HepG2 (cell line): ENCODE data around the gene NLRC3. TPM values are rescaled to one million over a fixed set of nuclear protein-coding genes. Genes with fewer than 3 reads are reported as not detected.
A peak's percentile ranks its signal among the peaks of the same experiment; 100 is the strongest.

ENCODE experiments used
- ATAC-seq: fragments of 200-7000 bp; cut with Tn5 transposase; 3 replicates; pipeline ENCODE4 v1.9.1; 2020; ENCODE audit warnings: mild to moderate bottlenecking, moderate library complexity
- BruUV-seq: library from RNA; stranded (reverse); fragments of 400-500 nt; replicated peaks from 2 replicates; lab custom pipeline; 2021; lab: Mats Ljungman, UMichigan
- CTCF ChIA-PET: fragments of 300-600 bp; formaldehyde crosslinking; extraction: SDS; loops from one replicate; lab custom pipeline; 2021; ENCODE audit warnings: low total read pairs, inconsistent platforms, low intra/inter-chr PET ratio; lab: Yijun Ruan, JAX
- POLR2A ChIA-PET: fragments of 350-600 bp; sonication (Branson Sonifier 250); formaldehyde crosslinking; loops from one replicate; lab custom pipeline; 2020; ENCODE audit warnings: antibody characterized with exemption, inconsistent platforms; lab: Yijun Ruan, JAX
- DNase-seq: peaks from one replicate; pipeline ENCODE4 v3.0.0-alpha.2; 2015; ENCODE audit warnings: low spot score
- FAIRE-seq: peaks from 3 replicates; lab custom pipeline; 2011; peaks lifted over from hg19 to GRCh38; lab: Jason Lieb, UNC
- H2AFZ ChIP-seq: one replicate; pipeline ENCODE4 v1.6.1; 2011; ENCODE audit warnings: low read length, inconsistent platforms
- H3K27ac ChIP-seq: fragments of 300-600 bp; 3 replicates; pipeline ENCODE4 v1.8.0; 2011; ENCODE audit warnings: mixed run types, mild to moderate bottlenecking, mixed read lengths, low read length, inconsistent platforms; ENCODE audit not compliant: insufficient read depth; ENCODE audit errors: extremely low read length
- H3K27me3 ChIP-seq, 2 experiments: fragments of 200-600 bp in 1 of 2; 2 replicates in 1 of 2; 3 replicates in 1 of 2; pipeline versions ENCODE4 v1.6.0 to v1.8.0; 2011; ENCODE audit warnings: low read length in 2 of 2, mild to moderate bottlenecking in 2 of 2, moderate library complexity in 2 of 2, inconsistent platforms in 1 of 2; ENCODE audit not compliant: insufficient read depth in 2 of 2, control insufficient read depth in 1 of 2
- H3K36me3 ChIP-seq, 2 experiments: fragments of 200-600 bp in 1 of 2; replicated peaks in 1 of 2; 2 replicates in 1 of 2; 3 replicates in 1 of 2; pipeline versions ENCODE4 v1.5.1 to v1.8.0; 2011; ENCODE audit warnings: low read length in 2 of 2, inconsistent platforms in 1 of 2; ENCODE audit not compliant: insufficient read depth in 2 of 2, control insufficient read depth in 1 of 2
- H3K4me1 ChIP-seq: 2 replicates; pipeline ENCODE4 v1.5.1; 2012; ENCODE audit warnings: low read length, inconsistent platforms; ENCODE audit not compliant: insufficient read depth
- H3K4me2 ChIP-seq: 2 replicates; pipeline ENCODE4 v1.6.0; 2011; ENCODE audit warnings: low read depth, low read length, inconsistent platforms
- H3K4me3 ChIP-seq, 3 experiments: fragments of 200-600 bp in 1 of 3; sonication (generic), shearing (Covaris generic) in 1 of 3; replicated peaks in 1 of 3; 2 replicates each; pipeline ENCODE4 v1.5.1; 2011 to 2016; ENCODE audit warnings: low read length in 3 of 3, inconsistent platforms in 2 of 3, low read depth in 2 of 3, mild to moderate bottlenecking in 2 of 3, control low read depth in 1 of 3, mixed read lengths in 1 of 3; ENCODE audit not compliant: insufficient read depth in 1 of 3
- H3K79me2 ChIP-seq: one replicate; pipeline ENCODE4 v1.6.1; 2011; ENCODE audit warnings: low read length, inconsistent platforms; ENCODE audit not compliant: insufficient read depth
- H3K9ac ChIP-seq: 2 replicates; pipeline ENCODE4 v1.6.0; 2011; ENCODE audit warnings: mild to moderate bottlenecking, low read depth, low read length, inconsistent platforms; ENCODE audit not compliant: insufficient read depth
- H3K9me3 ChIP-seq: 2 replicates; pipeline ENCODE4 v1.5.1; 2012; ENCODE audit warnings: mild to moderate bottlenecking, low read length
- H4K20me1 ChIP-seq: 2 replicates; pipeline ENCODE4 v1.6.0; 2011; ENCODE audit warnings: inconsistent platforms, mild to moderate bottlenecking, low read length, moderate library complexity; ENCODE audit not compliant: insufficient read depth
- POLR2AphosphoS5 ChIP-seq: IDR thresholded peaks from 2 replicates; pipeline ENCODE4 v1.6.1; 2012; ENCODE audit warnings: low read depth, low read length
- RARG ChIP-seq: sonication (generic); formaldehyde crosslinking; IDR thresholded peaks from 2 replicates; pipeline ENCODE4 v1.4.0; 2020; ENCODE audit warnings: low read depth, mild to moderate bottlenecking, missing genetic modification reagents
- YEATS4 ChIP-seq: sonication (generic); formaldehyde crosslinking; IDR thresholded peaks from 2 replicates; pipeline ENCODE4 v1.4.0; 2020; ENCODE audit warnings: missing genetic modification reagents, borderline replicate concordance
- ZFP41 ChIP-seq: sonication (generic); formaldehyde crosslinking; IDR thresholded peaks from 2 replicates; pipeline ENCODE4 v1.4.0; 2020; ENCODE audit warnings: mild to moderate bottlenecking, missing genetic modification reagents, borderline replicate concordance
- ZNF44 ChIP-seq: sonication (generic); formaldehyde crosslinking; IDR thresholded peaks from 2 replicates; pipeline ENCODE4 v1.5.1; 2020; ENCODE audit warnings: mild to moderate bottlenecking, missing genetic modification reagents
- ZNF446 ChIP-seq: sonication (generic); formaldehyde crosslinking; IDR thresholded peaks from 2 replicates; pipeline ENCODE4 v1.5.0; 2020; ENCODE audit warnings: mild to moderate bottlenecking, missing genetic modification reagents
- WGBS: methylation state at CpG from one replicate; pipeline ENCODE4 v1.1.6; 2017; ENCODE audit warnings: low lambda C conversion rate; 5-methylcytosine and 5-hydroxymethylcytosine counted together
- in situ Hi-C: cut with HindIII; loops from 2 replicates; pipeline ENCODE4 v1.10.0; 2017; ENCODE audit warnings: low pct_unique_long_range_greater_than_20kb; ENCODE audit not compliant: extremely low pct_ligation_motif_present
- intact Hi-C: fragments of 100-400 bp; cut with micrococcal nuclease; formaldehyde crosslinking; loops from one replicate; pipeline ENCODE4 v1.10.0; 2022; ENCODE audit not compliant: unreplicated experiment
- polyA plus RNA-seq, 8 experiments: library from polyadenylated mRNA; depleted of rRNA in 3 of 8; stranded (reverse) in 7 of 8; unstranded in 1 of 8; fragments of >200 nt; fragmentation: Illumina TruSeq in 4 of 8; extraction: Trizol in 4 of 8; gene quantifications; 2 replicates each; pipeline versions ENCODE4 v1.2.1 to v1.2.3, GENCODE V29; 2011 to 2016; ENCODE audit warnings: low read depth in 4 of 8, missing spikeins in 1 of 8, mixed read lengths in 1 of 8; ENCODE audit not compliant: insufficient read depth in 1 of 8
- total RNA-seq, 5 experiments: library from RNA; depleted of rRNA; stranded (reverse); fragments of >200 nt; fragmentation: Illumina TruSeq; extraction: Trizol; gene quantifications; 2 replicates each; pipeline ENCODE4 v1.2.3, GENCODE V29; 2016; ENCODE audit warnings: low read depth in 1 of 5
- TF ChIP-seq, protein P1 (sequence below): sonication (generic); formaldehyde crosslinking; IDR thresholded peaks from 2 replicates; pipeline ENCODE4 v1.4.0; 2020; ENCODE audit warnings: mild to moderate bottlenecking, missing genetic modification reagents

Gene NLRC3
- total and polyA plus RNA-seq, 2 of the 13 experiments (the other 11 are each of a cell fraction or from before 2014, with no cell fraction given), result not detected

DNA sequence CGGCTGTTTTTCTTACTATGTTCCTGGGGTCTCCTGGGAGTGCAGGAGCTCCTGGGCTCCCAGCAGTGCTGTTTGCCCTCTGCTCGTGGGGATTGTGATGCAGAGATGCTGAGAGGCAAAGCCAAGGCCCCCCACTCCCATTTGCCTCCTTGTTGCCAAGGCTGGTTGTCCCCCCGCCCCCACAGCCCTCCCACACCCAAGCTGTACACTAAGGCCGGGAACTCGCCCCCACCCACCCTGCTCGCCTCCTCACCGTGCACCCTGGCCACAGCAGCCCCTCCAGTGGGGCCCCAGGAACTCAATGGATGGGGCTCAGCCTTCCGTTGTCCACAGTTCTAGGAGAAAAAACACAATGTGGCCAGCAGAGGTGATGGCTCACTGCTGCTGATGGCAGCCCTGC is 10.2 kb downstream of the NLRC3 start (continued):
- TF ChIP-seq YEATS4 (CRISPR knock-in tag), result no peak

DNA sequence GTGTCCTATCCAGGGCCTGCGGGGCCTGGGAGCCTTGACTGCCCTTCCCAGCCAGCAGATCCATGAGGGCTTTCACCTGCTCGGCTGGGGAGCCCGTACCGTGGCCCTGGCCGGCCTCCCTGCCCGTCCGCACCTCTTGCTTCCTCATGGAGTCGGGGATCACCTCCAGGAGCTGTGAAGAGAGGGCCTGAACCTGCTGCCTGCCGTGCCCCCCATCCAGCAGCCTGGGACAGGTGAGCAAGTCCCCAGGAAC is 12.4 kb downstream of the NLRC3 start:
- no peak for TF ChIP-seq ZNF44 (CRISPR knock-in tag)
- TF ChIP-seq ZFP41, result no peak
- TF ChIP-seq ZNF446, result no peak
- TF ChIP-seq POLR2AphosphoS5, result no peak
- TF ChIP-seq RARG (CRISPR knock-in tag), result no peak
- TF ChIP-seq, all 625 proteins: peak for 0
- Histone ChIP-seq H3K9ac (no peak overlapping the region), H3K4me1 (no peaks in the 10 kb centered on the region), H3K9me3 (no peaks in the 10 kb centered on the region), H2AFZ (no peak overlapping the region), H3K27me3 (peaks cover 5 to 17% of the 10 kb centered on the region in 2 experiments; a peak in 4 of 5 replicates), H3K4me3 (no peak overlapping the region), H3K4me2 (no peak overlapping the region), H3K27ac (no peak overlapping the region), H3K79me2 (no peaks in the 10 kb centered on the region), H3K36me3 (no peaks in the 10 kb centered on the region), H4K20me1 (no peaks in the 10 kb centered on the region)
- intact Hi-C loops (no loop called here), in situ Hi-C loops (no loop called here)
- FAIRE-seq (no peak), DNase-seq (no peak), ATAC-seq (peak; percentile 15; the same call in 1 of the 3 replicates)
- ChIA-PET CTCF (no interaction called here), POLR2A (no interaction called here)
- WGBS, result 0% methylated on average over 1 of the region's 9 CpGs
- BruUV-seq, result no TSS peak

DNA sequence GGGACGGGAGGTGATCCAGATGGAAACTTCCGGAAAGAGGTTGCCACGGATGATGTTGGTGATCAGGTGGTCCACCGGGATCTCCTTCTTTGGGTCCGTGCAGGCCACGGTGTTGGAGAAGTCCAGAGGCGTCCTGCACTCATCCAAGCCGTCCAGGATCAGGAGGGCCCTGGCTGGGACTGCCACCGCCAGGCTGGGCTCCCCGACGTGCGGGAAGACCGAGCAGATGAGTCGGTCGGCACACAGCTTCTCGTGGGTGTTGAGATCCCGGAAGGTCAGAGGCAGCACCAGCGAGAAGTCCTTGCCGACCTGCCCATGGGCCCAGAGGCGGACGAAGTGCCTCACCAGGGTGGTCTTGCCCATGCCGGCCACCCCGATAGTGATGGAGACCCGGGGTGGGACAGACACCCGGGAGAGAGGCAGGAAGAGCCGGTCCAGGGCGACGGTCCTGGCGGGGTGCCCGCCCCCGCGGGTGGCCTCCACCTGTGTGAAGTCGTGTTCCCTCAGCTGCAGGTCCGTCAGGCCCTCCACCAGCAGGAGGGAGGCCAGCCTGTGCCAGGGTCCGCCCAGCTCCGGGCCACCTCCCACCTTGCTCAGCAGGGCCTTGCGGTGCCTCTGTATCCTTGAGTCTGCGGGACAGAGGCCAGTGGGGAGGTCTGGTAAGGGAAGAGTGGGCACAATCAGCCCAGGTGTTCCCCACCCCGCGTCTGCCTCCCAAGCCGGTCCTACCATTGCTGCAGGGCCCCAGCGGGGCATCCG is 12.9 kb downstream of the NLRC3 start:
- no TSS peak for BruUV-seq
- Histone ChIP-seq H3K9ac (no peak overlapping the region), H2AFZ (no peak overlapping the region), H3K79me2 (no peaks in the 10 kb centered on the region), H3K9me3 (no peaks in the 10 kb centered on the region), H4K20me1 (no peaks in the 10 kb centered on the region), H3K4me3 (no peak overlapping the region), H3K4me1 (no peaks in the 10 kb centered on the region), H3K27ac (no peak overlapping the region), H3K4me2 (no peak overlapping the region), H3K36me3 (no peaks in the 10 kb centered on the region), H3K27me3 (peaks cover 5 to 17% of the 10 kb centered on the region in 2 experiments; a peak in 4 of 5 replicates)
- in situ Hi-C loops (no loop called here), intact Hi-C loops (no loop called here)
- POLR2A ChIA-PET, result no interaction called here
- CTCF ChIA-PET, result no interaction called here
- ATAC-seq (peak; percentile 31; the same call in 1 of the 3 replicates), DNase-seq (no peak), FAIRE-seq (no peak)
- WGBS, result 88% methylated on average over 11 of the region's 43 CpGs
- TF ChIP-seq, protein P1, sequence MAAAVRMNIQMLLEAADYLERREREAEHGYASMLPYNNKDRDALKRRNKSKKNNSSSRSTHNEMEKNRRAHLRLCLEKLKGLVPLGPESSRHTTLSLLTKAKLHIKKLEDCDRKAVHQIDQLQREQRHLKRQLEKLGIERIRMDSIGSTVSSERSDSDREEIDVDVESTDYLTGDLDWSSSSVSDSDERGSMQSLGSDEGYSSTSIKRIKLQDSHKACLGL (CRISPR knock-in tag), result no peak
